ENCODE measurements around the gene TAF4B. TPM values are rescaled to one million over a fixed set of nuclear protein-coding genes. Genes with fewer than 3 reads are reported as not detected.

The TAF4B gene
- total and polyA plus RNA-seq, 4 donors = 1.6 to 5.9 (median 2.4) TPM

DNA sequence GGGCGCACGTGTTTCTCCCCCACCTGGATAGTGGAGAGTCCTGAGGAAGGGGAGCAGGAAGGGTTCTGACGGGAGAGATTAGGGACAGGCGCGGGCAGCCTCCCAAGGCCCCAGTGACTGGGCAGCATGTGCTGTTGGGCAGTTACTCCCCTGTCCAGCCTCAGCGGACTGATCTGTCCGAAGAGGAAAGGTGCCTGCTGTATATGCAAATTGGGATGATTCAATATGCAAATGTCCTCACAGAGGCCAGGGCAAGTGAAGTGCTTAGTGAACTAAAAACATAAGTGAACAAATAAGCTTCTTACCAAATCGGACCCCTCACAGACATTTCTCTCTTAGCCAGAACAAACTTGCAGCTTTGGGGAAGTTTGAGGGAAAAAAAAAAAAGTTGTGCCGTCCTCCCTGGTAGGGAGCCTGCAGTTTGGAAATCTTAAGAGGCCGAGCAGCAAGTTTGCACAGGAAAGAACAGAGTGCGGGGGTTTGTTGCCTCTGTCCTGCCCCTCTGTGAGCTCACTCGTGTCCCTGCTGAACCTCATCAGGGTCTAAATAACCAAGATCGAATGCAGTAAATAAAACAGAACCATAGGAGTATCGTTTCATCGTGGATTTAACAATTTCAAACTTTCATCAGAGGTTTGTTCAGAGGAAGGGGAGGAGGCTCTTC lies 180.7 kb downstream of the TAF4B start:
- Histone ChIP-seq H3K9ac (ENCODE audit: insufficient read depth in 1 of 2, low read length in 2 of 2) (no peak overlapping the region), H3K27ac (ENCODE audit: low read depth in 1 of 2, low read length in 1 of 2) (no peak overlapping the region), H3K36me3 (ENCODE audit: control insufficient read depth in 4 of 4, insufficient read depth in 4 of 4, low read length in 4 of 4) (no peaks in the 10 kb centered on the region), H3K4me1 (ENCODE audit: control insufficient read depth in 5 of 5, insufficient read depth in 5 of 5, low read length in 5 of 5) (no peaks in the 10 kb centered on the region), H3K9me3 (ENCODE audit: control insufficient read depth in 4 of 4, insufficient read depth in 3 of 4, low read length in 3 of 4) (no peaks in the 10 kb centered on the region), H3K27me3 (ENCODE audit: control insufficient read depth in 3 of 3, insufficient read depth in 3 of 3, low read length in 2 of 3) (no peaks in the 10 kb centered on the region), H3K4me3 (no peak overlapping the region)
- WGBS, 2 donors = 79 to 81% methylated on average over 15 of the region's 15 CpGs
- DNase-seq (no peak), ATAC-seq (ENCODE audit: insufficient read depth, low FRiP score) (no peak)
- no peak for TF ChIP-seq CTCF (IDR thresholded peaks at IDR 0.05; ENCODE audit: control extremely low read depth, extremely low read depth)

- Histone ChIP-seq H3K36me3 (ENCODE audit: control insufficient read depth in 4 of 4, insufficient read depth in 4 of 4, low read length in 4 of 4) (no peaks in the 10 kb centered on the region), H3K9me3 (ENCODE audit: control insufficient read depth in 4 of 4, insufficient read depth in 3 of 4, low read length in 3 of 4) (no peaks in the 10 kb centered on the region), H3K4me3 (no peak overlapping the region), H3K9ac (ENCODE audit: insufficient read depth in 1 of 2, low read length in 2 of 2) (no peak overlapping the region), H3K4me1 (ENCODE audit: control insufficient read depth in 5 of 5, insufficient read depth in 5 of 5, low read length in 5 of 5) (no peaks in the 10 kb centered on the region), H3K27me3 (ENCODE audit: control insufficient read depth in 3 of 3, insufficient read depth in 3 of 3, low read length in 2 of 3) (no peaks in the 10 kb centered on the region), H3K27ac (ENCODE audit: low read depth in 1 of 2, low read length in 1 of 2) (no peak overlapping the region)
- DNase-seq (no peak), ATAC-seq (ENCODE audit: insufficient read depth, low FRiP score) (no peak)
- 89% methylated on average over 16 of the region's 16 CpGs for WGBS, 2 donors
- no peak for TF ChIP-seq CTCF (IDR thresholded peaks at IDR 0.05; ENCODE audit: control extremely low read depth, extremely low read depth)
Observed at GRCh38 chr18:26407736-26408601, 181.7 kb downstream of the TAF4B start.

- ATAC-seq (ENCODE audit: insufficient read depth, low FRiP score) (no peak), DNase-seq (no peak)
- Histone ChIP-seq H3K27me3 (ENCODE audit: control insufficient read depth in 3 of 3, insufficient read depth in 3 of 3, low read length in 2 of 3) (no peaks in the 10 kb centered on the region), H3K36me3 (ENCODE audit: control insufficient read depth in 4 of 4, insufficient read depth in 4 of 4, low read length in 4 of 4) (no peaks in the 10 kb centered on the region), H3K27ac (ENCODE audit: low read depth in 1 of 2, low read length in 1 of 2) (no peak overlapping the region), H3K9ac (ENCODE audit: insufficient read depth in 1 of 2, low read length in 2 of 2) (no peak overlapping the region), H3K4me3 (no peak overlapping the region), H3K4me1 (ENCODE audit: control insufficient read depth in 5 of 5, insufficient read depth in 5 of 5, low read length in 5 of 5) (no peaks in the 10 kb centered on the region), H3K9me3 (ENCODE audit: control insufficient read depth in 4 of 4, insufficient read depth in 3 of 4, low read length in 3 of 4) (no peaks in the 10 kb centered on the region)
- no peak for TF ChIP-seq CTCF (IDR thresholded peaks at IDR 0.05; ENCODE audit: control extremely low read depth, extremely low read depth)
- 67 to 82% methylated on average over 4 of the region's 4 CpGs for WGBS, 2 donors
Observed at GRCh38 chr18:26409091-26409490, 182.8 kb downstream of the TAF4B start.
